HG03460 (cell line): ENCODE data around the gene PPP1R12C.

Source experiments
- ATAC-seq: cut with Tn5 transposase; IDR thresholded peaks from one replicate; pipeline ENCODE4 v1.9.1; 2021; ENCODE audit not compliant: unreplicated experiment

Gene PPP1R12C

GRCh38 chr19:55047951-55048350 is 69.5 kb downstream of the PPP1R12C start:
- ATAC-seq, result no peak

DNA sequence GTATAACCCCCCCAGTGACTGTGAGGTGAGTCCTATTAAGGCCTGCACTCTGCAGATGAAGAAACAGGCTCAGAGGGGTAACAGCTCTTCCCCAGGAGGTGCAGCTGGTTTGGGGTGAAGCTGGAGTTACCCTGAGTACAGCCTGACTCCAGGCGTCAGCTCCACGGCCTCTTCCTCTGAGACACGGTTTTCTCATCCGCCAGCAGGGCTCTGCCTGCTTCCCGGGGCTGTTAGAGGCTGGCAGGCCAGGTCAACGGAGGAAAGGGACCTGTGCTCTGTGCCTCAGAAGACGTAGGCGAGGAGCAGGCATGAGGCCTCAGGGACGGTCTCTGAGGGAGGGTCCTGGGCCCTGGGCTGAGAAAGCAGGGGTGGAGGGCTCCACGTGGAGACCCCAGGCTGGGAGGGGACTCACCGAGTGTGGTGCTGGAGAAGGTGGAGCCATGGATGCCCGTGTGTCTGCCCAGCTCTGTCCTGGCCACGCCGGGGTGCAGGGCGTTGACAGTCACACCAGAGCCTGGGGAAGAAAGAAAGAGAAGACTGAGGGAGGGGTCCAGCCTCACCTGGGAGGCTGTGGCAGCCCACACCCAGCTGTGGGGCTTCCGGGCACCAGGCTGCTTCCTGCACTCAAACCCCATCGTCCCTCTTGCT is 70.3 kb downstream of the PPP1R12C start:
- ATAC-seq, result no peak

GRCh38 chr19:55044771-55045716 is 72.4 kb downstream of the PPP1R12C start:
- ATAC-seq, result no peak

GRCh38 chr19:55044286-55044685 is 73.2 kb downstream of the PPP1R12C start:
- no peak for ATAC-seq

- no peak for ATAC-seq
These were observed 74.7 kb downstream of the PPP1R12C start for GRCh38 chr19:55042688-55043087.

GRCh38 chr19:55042344-55042678 is 75.1 kb downstream of the PPP1R12C start:
- ATAC-seq, result no peak

DNA sequence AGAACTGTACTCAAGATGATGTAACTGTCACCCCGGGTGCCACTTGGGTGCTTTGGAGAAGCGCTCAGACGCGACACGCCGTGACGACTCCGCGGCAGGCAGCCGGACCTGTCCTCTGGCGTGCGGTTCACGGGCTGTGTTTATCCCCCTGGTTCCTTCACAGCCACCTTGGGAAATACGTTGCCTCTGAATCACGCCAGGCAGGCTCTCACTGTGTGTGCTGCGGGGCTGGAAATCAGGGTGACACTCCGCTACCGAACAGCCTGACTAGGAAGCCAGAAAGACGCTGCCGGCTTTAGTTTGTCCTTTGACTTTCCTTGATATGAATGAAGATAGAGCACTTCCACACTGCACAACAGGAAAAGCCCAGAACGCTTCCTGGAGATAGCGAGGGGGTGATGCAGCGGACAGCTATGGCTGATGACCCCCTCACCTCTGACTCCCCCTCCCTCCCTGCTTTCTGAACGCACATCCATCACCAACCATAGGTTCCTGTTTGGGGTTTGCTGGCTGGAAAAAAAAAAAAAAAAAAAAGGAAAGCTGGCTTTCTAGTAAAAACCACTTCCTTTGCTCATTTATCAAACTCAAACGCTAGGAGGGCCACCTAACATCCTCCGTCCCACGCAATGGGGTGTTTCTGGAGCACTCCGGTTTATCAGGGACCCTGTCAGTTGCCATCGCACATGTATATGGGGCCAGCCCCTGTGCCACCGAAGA is 75.7 kb downstream of the PPP1R12C start:
- ATAC-seq, result no peak

DNA sequence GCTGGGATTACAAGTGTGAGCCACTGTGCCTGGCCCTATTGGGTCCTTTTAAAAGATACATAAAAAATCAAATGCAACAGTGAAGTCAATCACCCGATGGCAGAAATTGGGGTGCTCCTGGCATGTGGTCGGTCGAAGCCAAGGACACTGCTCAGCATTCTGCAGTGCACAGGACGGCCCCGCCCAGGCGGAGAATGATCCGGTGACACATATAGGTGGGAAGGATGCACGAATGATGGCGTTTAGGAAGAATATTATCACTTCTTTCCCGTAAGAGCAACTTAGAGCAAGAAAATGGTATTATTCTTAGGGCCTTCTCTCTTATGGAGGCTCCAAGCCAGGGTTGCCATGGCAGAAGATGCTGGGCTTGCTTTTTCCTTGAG is 76.2 kb downstream of the PPP1R12C start:
- no peak for ATAC-seq
